GM18507 (cell line): Measurements from ENCODE around the gene KLHDC9.

ENCODE experiments used
- DNase-seq: peaks from one replicate; pipeline ENCODE4 v3.0.0; 2011; ENCODE audit warnings: low read depth; ENCODE audit not compliant: insufficient read length; ENCODE audit errors: extremely low spot score
- FAIRE-seq: peaks from 2 replicates; lab custom pipeline; 2011; peaks lifted over from hg19 to GRCh38; lab: Jason Lieb, UNC

KLHDC9 gene

GRCh38 chr1:161122967-161123366 is 24.8 kb downstream of the KLHDC9 start:
- DNase-seq (no peak), FAIRE-seq (no peak)

- FAIRE-seq = no peak
- DNase-seq = no peak
These were observed 29.5 kb downstream of the KLHDC9 start for GRCh38 chr1:161127649-161128048.

- DNase-seq (no peak), FAIRE-seq (no peak)
These were observed 30.6 kb downstream of the KLHDC9 start for GRCh38 chr1:161128591-161129420.

- DNase-seq (no peak), FAIRE-seq (no peak)
These were observed 32.1 kb downstream of the KLHDC9 start for GRCh38 chr1:161130266-161130665.

GRCh38 chr1:161131523-161132409 is 33.6 kb downstream of the KLHDC9 start:
- FAIRE-seq (peak; percentile 48), DNase-seq (no peak)

GRCh38 chr1:161132410-161133219 is 34.5 kb downstream of the KLHDC9 start, which contains the start of gene DEDD:
Gene DEDD (minus strand): TSS chr1:161132667. CDS start chr1:161124462, 8,205 bp downstream.
- DNase-seq (peak; percentile 84), FAIRE-seq (peak; percentile 89)

GRCh38 chr1:161133220-161133740 is 35.1 kb downstream of the KLHDC9 start:
- no peak for DNase-seq
- no peak for FAIRE-seq

- FAIRE-seq (no peak), DNase-seq (no peak)
These were observed 39.7 kb downstream of the KLHDC9 start for GRCh38 chr1:161137881-161138280.

GRCh38 chr1:161138431-161138830 is 40.3 kb downstream of the KLHDC9 start:
- no peak for FAIRE-seq
- no peak for DNase-seq

- DNase-seq (no peak), FAIRE-seq (no peak)
These were observed 41.6 kb downstream of the KLHDC9 start for GRCh38 chr1:161139766-161140165.

- no peak for DNase-seq
- no peak for FAIRE-seq
These were observed 42.7 kb downstream of the KLHDC9 start for GRCh38 chr1:161140755-161141400.

- FAIRE-seq (no peak), DNase-seq (no peak)
These were observed 47.7 kb downstream of the KLHDC9 start for GRCh38 chr1:161145832-161146231.
